NAMALWA (cell line): ENCODE data around the gene RETREG2.

Experiments
- DNase-seq: peaks from one replicate; pipeline ENCODE4 v3.0.0-alpha.2; 2015; ENCODE audit warnings: low spot score

The RETREG2 gene

GRCh38 chr2:219215871-219216534 is 37.9 kb downstream of the RETREG2 start:
- no peak for DNase-seq

GRCh38 chr2:219216535-219216915 is 38.5 kb downstream of the RETREG2 start:
- DNase-seq, result no peak

- no peak for DNase-seq
These were observed 40.2 kb downstream of the RETREG2 start for GRCh38 chr2:219218217-219218731.

GRCh38 chr2:219218732-219219701 is 40.9 kb downstream of the RETREG2 start, which contains the start of gene ABCB6:
ABCB6 (minus strand) TSS chr2:219218958; CDS start chr2:219218673, 285 bp downstream.
- DNase-seq, result peak; percentile 90

GRCh38 chr2:219219784-219220532 is 41.9 kb downstream of the RETREG2 start:
- no peak for DNase-seq

GRCh38 chr2:219220652-219221402 is 42.8 kb downstream of the RETREG2 start:
- no peak for DNase-seq

- DNase-seq, result no peak
These were observed 44.0 kb downstream of the RETREG2 start for GRCh38 chr2:219221957-219222518.

- no peak for DNase-seq
These were observed 45.9 kb downstream of the RETREG2 start for GRCh38 chr2:219223831-219224610.

GRCh38 chr2:219225350-219225749 is 47.3 kb downstream of the RETREG2 start:
- no peak for DNase-seq

GRCh38 chr2:219228041-219228910 is 50.2 kb downstream of the RETREG2 start:
- DNase-seq, result peak; percentile 34

GRCh38 chr2:219228911-219229304 is 50.8 kb downstream of the RETREG2 start:
- DNase-seq, result no peak

GRCh38 chr2:219229305-219230058 is 51.4 kb downstream of the RETREG2 start, which contains the start of the genes ANKZF1 and ATG9A:
ANKZF1 (plus strand) TSS chr2:219229806; CDS start chr2:219230258, 452 bp downstream.
ATG9A (minus strand) TSS chr2:219229636; CDS start chr2:219228024, 1,612 bp downstream.
- DNase-seq, result peak; percentile 99

GRCh38 chr2:219230059-219230540 is 52.0 kb downstream of the RETREG2 start:
- peak; percentile 65 for DNase-seq

GRCh38 chr2:219234331-219234730 is 56.3 kb downstream of the RETREG2 start:
- no peak for DNase-seq
